GM19463 (cell line): Measurements from ENCODE around the gene SH3BP1.

Experiments used
- ATAC-seq: cut with Tn5 transposase; IDR thresholded peaks from one replicate; pipeline ENCODE4 v1.9.1; 2021; ENCODE audit warnings: mild to moderate bottlenecking, moderate library complexity; ENCODE audit not compliant: unreplicated experiment

Gene SH3BP1

GRCh38 chr22:37658133-37659065, 18.9 kb downstream of the SH3BP1 start, which contains the start of gene PDXP:
Gene PDXP, plus strand, starts transcription at chr22:37658723. Its CDS starts 60 bp downstream, at chr22:37658783.
- ATAC-seq = peak; percentile 88

- ATAC-seq = peak; percentile 3
These were observed 19.8 kb downstream of the SH3BP1 start for GRCh38 chr22:37659066-37659896.

GRCh38 chr22:37659897-37660708, 20.6 kb downstream of the SH3BP1 start:
- ATAC-seq = no peak

- ATAC-seq = no peak
These were observed 21.2 kb downstream of the SH3BP1 start for GRCh38 chr22:37660709-37661045.

- no peak for ATAC-seq
These were observed 21.9 kb downstream of the SH3BP1 start for GRCh38 chr22:37661160-37661924.

- no peak for ATAC-seq
These were observed 22.6 kb downstream of the SH3BP1 start for GRCh38 chr22:37662039-37662438.

- no peak for ATAC-seq
These were observed 24.2 kb downstream of the SH3BP1 start for GRCh38 chr22:37663521-37664140.

GRCh38 chr22:37664249-37665101, 25.0 kb downstream of the SH3BP1 start:
- no peak for ATAC-seq

GRCh38 chr22:37665487-37665886, 26.0 kb downstream of the SH3BP1 start:
- ATAC-seq = no peak

- no peak for ATAC-seq
These were observed 30.1 kb downstream of the SH3BP1 start for GRCh38 chr22:37669586-37669985.

- no peak for ATAC-seq
These were observed 32.9 kb downstream of the SH3BP1 start for GRCh38 chr22:37672206-37672919.

- ATAC-seq = no peak
These were observed 33.5 kb downstream of the SH3BP1 start for GRCh38 chr22:37672920-37673455.

- no peak for ATAC-seq
These were observed 34.8 kb downstream of the SH3BP1 start for GRCh38 chr22:37674248-37674647.

- no peak for ATAC-seq
These were observed 35.8 kb downstream of the SH3BP1 start, which contains the start of gene LGALS1 for GRCh38 chr22:37674951-37675929. Gene LGALS1, plus strand, starts transcription at chr22:37675636. Its CDS starts 67 bp downstream, at chr22:37675703.

- ATAC-seq = no peak
These were observed 36.7 kb downstream of the SH3BP1 start for GRCh38 chr22:37675930-37676735.
